ENCODE measurements around the gene CADM3.

The CADM3 gene

GRCh38 chr1:159144571-159144970 is 26.8 kb upstream of the CADM3 start:
- TF ChIP-seq FOXP2 (optimal IDR thresholded peaks at IDR 0.05; ENCODE audit: borderline replicate concordance, extremely low read depth, extremely low read length, insufficient read depth) (no peak), POLR2AphosphoS5 (IDR thresholded peaks at IDR 0.05; ENCODE audit: low read depth, low read length) (no peak)
- TF ChIP-seq, protein P1, sequence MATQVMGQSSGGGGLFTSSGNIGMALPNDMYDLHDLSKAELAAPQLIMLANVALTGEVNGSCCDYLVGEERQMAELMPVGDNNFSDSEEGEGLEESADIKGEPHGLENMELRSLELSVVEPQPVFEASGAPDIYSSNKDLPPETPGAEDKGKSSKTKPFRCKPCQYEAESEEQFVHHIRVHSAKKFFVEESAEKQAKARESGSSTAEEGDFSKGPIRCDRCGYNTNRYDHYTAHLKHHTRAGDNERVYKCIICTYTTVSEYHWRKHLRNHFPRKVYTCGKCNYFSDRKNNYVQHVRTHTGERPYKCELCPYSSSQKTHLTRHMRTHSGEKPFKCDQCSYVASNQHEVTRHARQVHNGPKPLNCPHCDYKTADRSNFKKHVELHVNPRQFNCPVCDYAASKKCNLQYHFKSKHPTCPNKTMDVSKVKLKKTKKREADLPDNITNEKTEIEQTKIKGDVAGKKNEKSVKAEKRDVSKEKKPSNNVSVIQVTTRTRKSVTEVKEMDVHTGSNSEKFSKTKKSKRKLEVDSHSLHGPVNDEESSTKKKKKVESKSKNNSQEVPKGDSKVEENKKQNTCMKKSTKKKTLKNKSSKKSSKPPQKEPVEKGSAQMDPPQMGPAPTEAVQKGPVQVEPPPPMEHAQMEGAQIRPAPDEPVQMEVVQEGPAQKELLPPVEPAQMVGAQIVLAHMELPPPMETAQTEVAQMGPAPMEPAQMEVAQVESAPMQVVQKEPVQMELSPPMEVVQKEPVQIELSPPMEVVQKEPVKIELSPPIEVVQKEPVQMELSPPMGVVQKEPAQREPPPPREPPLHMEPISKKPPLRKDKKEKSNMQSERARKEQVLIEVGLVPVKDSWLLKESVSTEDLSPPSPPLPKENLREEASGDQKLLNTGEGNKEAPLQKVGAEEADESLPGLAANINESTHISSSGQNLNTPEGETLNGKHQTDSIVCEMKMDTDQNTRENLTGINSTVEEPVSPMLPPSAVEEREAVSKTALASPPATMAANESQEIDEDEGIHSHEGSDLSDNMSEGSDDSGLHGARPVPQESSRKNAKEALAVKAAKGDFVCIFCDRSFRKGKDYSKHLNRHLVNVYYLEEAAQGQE (IDR thresholded peaks at IDR 0.05; ENCODE audit: insufficient read depth in 1 of 2, low read depth in 2 of 2, low read length in 2 of 2) = no peak

DNA sequence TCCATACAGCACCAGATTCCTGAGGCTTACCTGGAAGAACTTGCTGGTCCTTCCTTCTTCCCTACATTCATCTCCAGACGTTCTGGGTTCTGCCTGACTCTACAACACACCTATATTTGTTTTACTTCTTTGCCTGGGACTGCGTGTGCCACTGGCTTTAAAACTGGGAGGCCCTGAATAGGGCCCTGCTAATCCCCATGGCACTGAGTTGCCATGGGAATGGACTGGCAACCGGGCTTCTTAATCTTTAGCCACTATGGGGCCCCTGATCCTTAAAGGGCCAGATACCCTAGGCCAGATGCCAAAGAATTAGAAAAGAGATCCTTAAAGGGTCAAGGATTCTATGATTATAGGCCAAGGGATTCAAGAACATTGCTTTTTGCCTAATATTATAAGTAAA is 24.4 kb upstream of the CADM3 start:
- TF ChIP-seq, protein P1 (IDR thresholded peaks at IDR 0.05; ENCODE audit: insufficient read depth in 1 of 2, low read depth in 2 of 2, low read length in 2 of 2) = no peak
- TF ChIP-seq TAF1 (IDR thresholded peaks at IDR 0.05; ENCODE audit: borderline replicate concordance, insufficient read depth, low read length) = no peak
- no peak for TF ChIP-seq FOXP2 (optimal IDR thresholded peaks at IDR 0.05; ENCODE audit: borderline replicate concordance, extremely low read depth, extremely low read length, insufficient read depth)
- no peak for TF ChIP-seq POLR2AphosphoS5 (IDR thresholded peaks at IDR 0.05; ENCODE audit: low read depth, low read length)
- TF ChIP-seq SIN3A (IDR thresholded peaks at IDR 0.05; ENCODE audit: borderline replicate concordance, insufficient read depth, low read length) = no peak

DNA sequence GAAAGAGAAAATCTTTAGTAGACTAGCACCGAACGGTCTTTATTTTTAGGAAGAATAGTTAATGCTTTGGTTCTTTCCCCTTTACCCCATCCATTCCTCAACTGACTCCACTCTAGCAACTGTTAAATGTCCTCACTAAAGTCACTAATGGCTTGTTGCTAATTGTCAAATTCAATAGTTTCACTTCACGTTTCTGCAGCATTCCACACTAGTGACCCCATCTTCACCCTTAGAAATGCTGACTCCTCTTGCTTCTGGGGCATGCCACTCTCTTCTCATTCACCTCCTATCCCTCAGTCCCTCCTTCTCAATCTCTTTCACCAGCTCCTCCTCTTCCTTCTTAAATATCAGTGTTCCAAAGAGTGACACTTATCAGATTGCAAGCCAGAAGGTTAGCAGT is 19.4 kb upstream of the CADM3 start:
- TF ChIP-seq FOXP2 (optimal IDR thresholded peaks at IDR 0.05; ENCODE audit: borderline replicate concordance, extremely low read depth, extremely low read length, insufficient read depth) (no peak), POLR2AphosphoS5 (IDR thresholded peaks at IDR 0.05; ENCODE audit: low read depth, low read length) (no peak), TAF1 (IDR thresholded peaks at IDR 0.05; ENCODE audit: borderline replicate concordance, insufficient read depth, low read length) (no peak), SIN3A (IDR thresholded peaks at IDR 0.05; ENCODE audit: borderline replicate concordance, insufficient read depth, low read length) (no peak)
- TF ChIP-seq, protein P1 (IDR thresholded peaks at IDR 0.05; ENCODE audit: insufficient read depth in 1 of 2, low read depth in 2 of 2, low read length in 2 of 2) = no peak

DNA sequence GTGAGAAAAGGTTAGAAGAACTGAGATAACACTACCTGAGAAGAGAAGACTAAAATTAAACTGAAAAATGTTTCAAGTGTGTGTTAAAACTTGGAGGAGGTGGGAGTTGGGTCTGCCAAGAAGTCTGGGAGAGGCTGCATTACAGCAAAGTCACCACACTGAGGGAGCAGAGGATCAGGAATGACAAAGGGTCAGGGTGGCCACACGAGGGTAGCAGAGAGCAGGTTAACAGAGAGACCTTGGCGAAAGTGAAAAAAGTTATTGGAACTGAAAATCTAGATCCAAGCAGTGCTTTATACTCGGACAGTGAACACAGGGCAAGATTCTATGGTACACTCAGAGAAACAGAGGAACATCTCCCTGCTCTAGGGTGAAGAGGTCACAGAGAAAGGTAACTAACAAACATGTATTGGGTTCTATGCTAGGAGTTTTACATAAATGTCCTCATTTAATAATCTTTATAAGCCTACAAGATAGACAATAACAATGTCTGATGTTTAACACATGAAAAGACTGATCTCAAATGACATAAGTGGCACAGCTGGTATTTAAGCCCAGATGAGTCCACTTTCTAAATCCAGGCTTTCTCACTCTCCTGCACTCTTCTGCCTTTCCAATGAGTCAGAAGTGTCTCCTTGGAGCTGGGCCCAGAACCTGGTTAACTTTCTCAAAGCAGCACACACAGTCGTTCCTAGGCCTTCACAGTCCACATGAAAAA is 10.3 kb upstream of the CADM3 start:
- TF ChIP-seq, protein P1 (IDR thresholded peaks at IDR 0.05; ENCODE audit: insufficient read depth in 1 of 2, low read depth in 2 of 2, low read length in 2 of 2) = peak in 1 of 2 experiments; percentile 26; a peak in 1 of 4 replicates
- no peak for TF ChIP-seq POLR2AphosphoS5 (IDR thresholded peaks at IDR 0.05; ENCODE audit: low read depth, low read length)

DNA sequence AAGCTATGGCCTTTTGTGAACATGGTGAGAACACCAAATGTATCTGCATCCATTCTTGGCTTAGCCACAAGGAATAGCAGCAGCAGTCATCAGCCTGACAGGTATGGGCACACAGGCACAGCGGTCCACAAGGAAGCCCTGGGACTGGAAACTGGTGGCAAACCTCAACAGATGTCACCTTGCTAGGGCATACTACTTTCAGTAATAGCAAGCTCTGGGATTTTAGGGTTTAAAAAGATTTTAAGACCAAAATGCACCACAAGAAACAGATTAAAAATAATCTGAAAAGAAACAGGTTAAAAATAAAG is 9.7 kb upstream of the CADM3 start:
- TF ChIP-seq POLR2AphosphoS5 (IDR thresholded peaks at IDR 0.05; ENCODE audit: low read depth, low read length) = no peak
- TF ChIP-seq SIN3A (IDR thresholded peaks at IDR 0.05; ENCODE audit: borderline replicate concordance, insufficient read depth, low read length) = no peak
- no peak for TF ChIP-seq TAF1 (IDR thresholded peaks at IDR 0.05; ENCODE audit: borderline replicate concordance, insufficient read depth, low read length)
- TF ChIP-seq, protein P1 (IDR thresholded peaks at IDR 0.05; ENCODE audit: insufficient read depth in 1 of 2, low read depth in 2 of 2, low read length in 2 of 2) = no peak
- no peak for TF ChIP-seq FOXP2 (optimal IDR thresholded peaks at IDR 0.05; ENCODE audit: borderline replicate concordance, extremely low read depth, extremely low read length, insufficient read depth)
